Stimulated activated CD4-positive, alpha-beta T cell treated with anti-CD3 and anti-CD28 coated beads, Interleukin-4, amount 100 ng/mL, for 4 hours (primary cell): Measurements from ENCODE around the gene MAP3K5.
"Not testable (repeated sequence)": the region's sequence is repeated elsewhere in the genome, so short reads cannot be mapped to it uniquely, and the experiment has no call there.

Source experiments
- DNase-seq, 2 experiments: peaks; one replicate each; pipeline ENCODE4 v3.0.0-alpha.2; 2020

Gene MAP3K5

DNA sequence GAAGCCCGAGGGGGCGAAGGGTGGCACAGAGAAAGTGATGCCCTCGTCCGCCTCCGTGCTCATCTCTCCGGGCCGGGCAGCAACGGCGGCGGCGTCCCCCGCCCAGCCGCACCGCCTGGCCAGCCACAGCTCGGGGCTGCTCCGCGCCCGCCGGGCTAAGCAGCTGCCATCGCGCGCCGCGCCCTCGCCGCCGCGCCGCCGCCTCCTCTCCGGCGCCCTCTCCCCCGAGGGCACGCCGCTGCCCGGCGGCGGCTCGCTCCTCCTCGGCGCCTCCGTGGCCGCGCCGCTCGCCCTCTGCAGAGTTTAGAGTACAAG, 225 bp downstream of the MAP3K5 start:
- DNase-seq = no peak

- peak; percentile 45 to 52 for DNase-seq
Measured at GRCh38 chr6:136791296-136792094, 782 bp downstream of the MAP3K5 start.

GRCh38 chr6:136790411-136791295, 1.6 kb downstream of the MAP3K5 start:
- DNase-seq = no peak

DNA sequence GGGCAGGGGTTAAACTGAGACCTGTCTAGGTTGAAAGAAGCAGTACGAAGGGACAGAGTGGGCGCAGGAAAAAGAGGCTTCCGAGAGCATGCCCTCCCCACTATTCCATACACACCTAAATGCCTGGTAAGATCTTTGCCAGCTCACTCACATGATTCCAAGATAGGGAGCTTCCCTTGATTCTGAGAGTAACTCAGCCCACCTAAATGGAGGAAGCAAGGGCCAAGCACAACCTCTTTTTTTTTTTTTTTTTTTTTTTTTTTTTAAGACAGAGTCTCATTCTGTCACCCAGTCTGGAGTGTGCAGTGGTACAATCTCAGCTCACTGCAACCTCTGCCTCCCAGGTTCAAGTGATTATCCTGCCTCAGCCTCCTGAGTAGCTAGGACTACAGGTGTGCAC, 2.8 kb downstream of the MAP3K5 start:
- not testable (repeated sequence) for DNase-seq

DNA sequence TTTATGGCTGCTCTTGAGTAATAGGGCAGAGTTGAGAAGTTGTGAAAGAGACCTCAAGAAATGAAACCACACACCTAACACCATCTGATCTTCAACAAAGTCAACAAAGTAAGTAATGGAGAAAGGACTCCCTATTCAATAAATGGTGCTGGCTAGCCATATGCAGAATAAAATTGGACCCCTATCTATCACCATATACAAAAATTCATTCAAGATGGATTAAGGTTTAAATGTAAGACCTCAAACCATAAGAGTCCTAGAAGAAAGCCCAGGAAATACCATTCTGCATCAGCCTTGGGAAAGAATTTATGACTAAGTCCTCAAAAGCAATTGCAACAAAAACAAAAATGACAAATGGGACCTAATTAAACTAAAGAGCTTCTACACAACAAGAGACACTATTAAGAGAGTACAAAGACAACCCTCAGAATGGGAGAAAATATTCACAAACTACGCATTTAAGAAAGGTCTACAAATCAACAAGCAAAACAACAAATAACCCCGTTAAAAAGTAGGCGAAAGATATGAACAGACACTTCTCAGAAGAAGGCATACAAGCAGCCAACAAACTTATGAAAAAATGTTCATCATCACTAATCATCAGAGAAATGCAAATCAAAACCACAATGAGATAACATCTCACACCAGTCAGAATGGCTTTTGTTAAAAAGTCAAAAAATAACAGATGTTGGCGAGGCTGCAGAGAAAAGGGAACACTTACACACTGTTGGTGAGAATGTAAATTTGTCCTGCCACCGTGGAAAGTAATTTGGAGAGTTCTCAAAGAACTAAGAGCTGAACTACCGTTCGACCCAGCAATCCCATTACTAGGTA, 4.0 kb downstream of the MAP3K5 start:
- no peak for DNase-seq

DNA sequence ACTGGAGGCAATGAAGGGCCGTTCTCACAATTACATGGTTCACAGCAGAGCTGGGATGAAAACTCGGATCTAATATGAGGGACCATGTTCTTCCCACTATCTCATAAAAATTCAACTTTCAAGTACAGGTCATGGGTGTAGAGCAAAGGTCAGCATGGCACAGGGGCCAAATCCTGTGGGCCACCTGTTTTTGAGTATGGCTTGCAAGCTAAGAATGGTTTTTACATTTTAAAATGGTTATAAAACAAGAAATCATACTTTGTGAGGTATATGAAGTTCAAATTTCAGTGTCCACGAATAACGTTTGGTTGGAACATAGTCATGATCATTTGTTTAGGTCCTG, 4.6 kb downstream of the MAP3K5 start:
- no peak for DNase-seq

- no peak for DNase-seq
Measured at GRCh38 chr6:136786658-136787057, 5.6 kb downstream of the MAP3K5 start.

DNA sequence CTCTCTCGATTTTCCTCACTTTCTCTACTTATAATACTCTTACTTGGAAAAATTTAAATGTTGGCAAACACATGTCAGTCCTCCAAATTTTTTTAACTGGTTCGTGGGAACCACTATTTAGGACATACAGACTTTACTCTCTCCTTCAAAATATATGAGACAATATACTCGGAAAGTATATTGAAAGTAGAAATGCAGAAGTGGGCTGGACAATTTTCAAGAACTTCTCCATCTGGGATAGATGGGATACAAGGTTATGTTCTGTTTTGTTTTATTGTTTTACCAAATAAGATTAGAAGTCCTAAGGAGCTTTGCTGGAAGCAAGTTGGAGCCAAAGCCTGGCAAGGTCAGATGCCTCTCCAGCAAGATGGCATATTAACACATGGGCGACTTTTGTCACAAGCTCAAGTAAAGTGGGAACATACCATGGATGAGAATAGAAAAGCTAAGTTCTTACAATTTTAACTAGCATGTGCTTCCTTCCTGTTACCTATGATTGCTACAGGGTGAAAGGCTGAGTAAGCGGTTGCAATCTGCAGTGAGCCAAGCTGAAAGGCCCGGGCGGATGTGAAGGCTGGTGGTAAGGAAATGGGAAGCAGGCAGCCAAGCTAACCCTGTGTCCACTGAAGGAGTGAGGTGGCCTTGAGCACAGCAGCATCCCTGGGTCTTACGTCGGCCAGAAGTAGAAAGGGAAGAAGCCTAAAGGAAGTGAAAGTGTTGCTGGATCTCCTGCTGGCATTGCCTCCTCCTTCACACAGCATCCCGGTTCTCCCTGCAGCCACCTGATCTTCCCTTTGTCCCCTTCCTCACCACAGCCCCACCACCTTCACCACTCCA, 7.1 kb downstream of the MAP3K5 start:
- DNase-seq = peak; percentile 21 to 26

GRCh38 chr6:136784271-136784664, 8.0 kb downstream of the MAP3K5 start:
- DNase-seq = no peak

DNA sequence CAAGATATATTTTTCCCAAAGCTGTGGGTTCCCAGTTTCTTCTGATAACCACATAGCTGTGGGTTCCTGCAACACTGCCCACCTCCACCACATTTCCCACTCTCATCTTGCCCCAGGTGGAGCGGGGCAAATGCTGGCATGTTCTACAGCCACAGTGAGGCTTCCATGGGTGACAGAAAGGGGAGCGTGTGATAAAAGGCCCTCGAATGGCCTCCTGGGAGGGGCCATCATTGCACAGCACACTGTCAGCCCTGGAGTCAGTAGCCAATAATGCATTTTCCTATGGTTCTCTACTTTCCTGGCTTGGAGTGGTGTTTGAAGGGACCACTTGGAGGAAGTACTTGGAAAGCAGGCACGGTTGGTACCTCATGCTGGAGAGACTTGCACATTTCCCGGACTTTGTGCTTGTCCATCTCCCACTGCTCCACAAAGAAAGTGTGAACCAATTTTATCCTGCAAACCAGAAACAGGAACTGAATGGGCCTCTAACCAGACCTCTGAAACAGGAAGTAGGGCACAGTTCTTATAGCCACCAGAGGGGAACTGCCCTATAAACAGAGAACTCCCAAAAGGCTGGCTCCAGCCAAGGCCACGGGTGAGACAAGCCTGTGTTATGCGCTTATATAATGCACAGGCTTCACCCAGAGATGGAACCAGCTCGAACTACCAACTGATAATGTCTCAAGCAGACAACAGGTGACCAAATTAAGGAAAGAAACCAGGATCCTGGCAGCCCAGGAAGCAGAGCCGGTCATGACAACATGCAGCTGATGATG, 8.6 kb downstream of the MAP3K5 start:
- DNase-seq = no peak

- no peak for DNase-seq
Measured at GRCh38 chr6:136783021-136783420, 9.3 kb downstream of the MAP3K5 start.

DNA sequence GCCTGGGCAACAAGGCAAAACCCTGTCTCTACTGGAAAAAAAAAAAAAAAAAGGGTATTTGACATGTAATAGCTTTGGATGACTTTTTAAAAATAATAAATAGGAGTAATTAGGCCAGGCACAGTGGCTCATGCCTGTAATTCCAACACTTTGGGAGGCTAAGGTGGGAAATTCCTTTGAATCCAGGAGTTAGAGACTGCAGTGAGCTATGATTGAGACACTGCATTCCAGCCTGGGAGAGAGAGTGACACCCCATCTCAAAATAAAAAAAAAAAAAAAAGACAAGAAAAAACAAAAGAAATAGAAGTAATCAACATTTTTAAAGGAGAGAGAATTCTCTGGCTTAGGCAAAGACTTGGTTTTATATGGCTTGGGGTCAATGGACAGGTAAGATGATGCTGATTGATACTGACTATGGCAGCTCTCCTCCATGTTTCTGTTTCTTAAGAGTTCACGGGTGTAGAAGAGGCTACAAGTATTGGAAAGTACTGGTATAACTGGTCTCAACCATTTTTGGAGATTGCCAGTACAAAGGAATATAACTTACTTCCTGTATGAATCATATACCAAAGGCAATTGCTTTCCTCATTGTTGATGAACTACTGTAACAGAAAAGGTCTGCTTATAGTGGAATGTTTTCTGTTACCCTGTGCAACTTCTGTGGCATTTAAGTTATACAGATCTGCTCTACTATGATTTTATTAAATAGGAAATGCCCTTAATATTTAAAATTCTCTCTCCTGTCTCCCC, 10.1 kb downstream of the MAP3K5 start:
- no peak for DNase-seq

DNA sequence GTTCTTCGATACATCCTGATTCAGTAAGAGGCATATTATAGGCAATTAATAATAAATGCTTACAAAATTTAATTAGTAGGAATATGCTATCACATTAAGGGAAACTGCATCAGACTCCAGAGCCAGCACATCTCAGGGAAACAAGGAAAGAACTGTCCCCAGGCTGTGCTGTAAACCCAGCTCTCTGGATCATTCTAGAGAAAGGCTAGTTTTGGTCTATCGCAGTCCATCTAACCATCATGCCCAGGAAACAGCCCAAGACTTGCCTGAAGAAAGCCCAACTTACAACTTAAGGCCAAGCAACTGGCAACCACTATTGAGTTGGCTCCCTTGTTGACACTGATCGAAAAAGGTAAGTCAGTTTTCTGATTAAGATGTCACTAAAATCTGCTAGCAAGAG, 11.3 kb downstream of the MAP3K5 start:
- DNase-seq = no peak

- no peak for DNase-seq
Measured at GRCh38 chr6:136779682-136780081, 12.6 kb downstream of the MAP3K5 start.

DNA sequence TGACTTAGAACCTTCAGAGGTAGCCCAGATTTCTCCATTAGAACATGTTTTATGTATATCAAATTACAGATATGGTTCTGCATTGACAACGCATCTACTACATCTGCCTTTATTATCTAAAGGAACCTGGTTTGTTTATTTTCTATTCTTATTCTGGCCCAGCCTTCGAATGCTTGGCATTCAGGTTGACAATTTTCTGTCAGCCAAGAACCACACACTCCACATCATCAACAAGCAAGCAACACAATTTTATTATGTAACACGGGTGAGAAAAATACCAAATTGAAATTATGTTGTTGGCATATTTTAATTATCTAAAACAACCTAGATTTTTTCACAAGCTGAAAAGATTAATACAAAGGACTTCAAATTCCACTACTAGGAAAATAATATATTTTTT, 14.6 kb downstream of the MAP3K5 start:
- DNase-seq = no peak

GRCh38 chr6:136775548-136775947, 16.7 kb downstream of the MAP3K5 start:
- DNase-seq = no peak

DNA sequence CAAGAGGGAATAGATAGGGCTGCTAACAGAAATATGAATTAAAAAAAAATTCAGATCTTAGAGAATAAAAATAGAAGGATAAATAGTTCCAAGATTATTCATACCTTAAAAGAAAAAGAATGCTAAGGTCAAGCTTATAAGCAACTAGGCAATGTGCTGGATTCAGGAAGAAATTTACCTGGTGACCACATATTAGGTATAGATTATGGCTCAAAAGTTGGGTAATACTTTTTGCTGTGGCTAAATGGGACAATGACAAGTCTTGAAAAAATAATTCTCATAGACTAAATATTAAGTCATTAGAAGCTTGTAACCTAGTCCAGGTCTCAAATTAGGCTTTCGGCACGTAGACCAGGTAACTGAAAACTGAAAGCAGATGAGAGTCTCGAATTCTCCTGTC, 17.2 kb downstream of the MAP3K5 start:
- no peak for DNase-seq

- DNase-seq = no peak
Measured at GRCh38 chr6:136774228-136775041, 17.8 kb downstream of the MAP3K5 start.

GRCh38 chr6:136773473-136773796, 18.8 kb downstream of the MAP3K5 start:
- DNase-seq = no peak
